MCF 10A (cell line): ENCODE measurements around the gene MS4A4A. TPM values are rescaled to one million over a fixed set of nuclear protein-coding genes. Genes with fewer than 3 reads are reported as not detected.

Source experiments
- BruUV-seq: library from RNA; stranded (reverse); fragments of 400-500 nt; replicated peaks from 2 replicates; lab custom pipeline; 2021; lab: Mats Ljungman, UMichigan
- CTCF ChIA-PET: fragments of 300-600 bp; sonication (Branson Sonifier 250); formaldehyde crosslinking; extraction: SDS; loops from one replicate; lab custom pipeline; 2021; ENCODE audit warnings: antibody characterized with exemption, inconsistent platforms; lab: Yijun Ruan, JAX
- POLR2A ChIA-PET: fragments of 300-600, 350-650 bp; sonication (Branson Sonifier 250); formaldehyde crosslinking; extraction: SDS; loops from one replicate; lab custom pipeline; 2020; ENCODE audit warnings: antibody characterized with exemption, inconsistent platforms; lab: Yijun Ruan, JAX
- DNase-seq: peaks from one replicate; pipeline ENCODE4 v3.0.0-alpha.2; 2018; ENCODE audit not compliant: unreplicated experiment
- H3K27ac Mint-ChIP-seq: one replicate; pipeline ENCODE4 v1.8.0; 2022; ENCODE audit warnings: mild to moderate bottlenecking, low read depth, mixed read lengths; ENCODE audit not compliant: unreplicated experiment
- H3K27me3 Mint-ChIP-seq: one replicate; pipeline ENCODE4 v1.8.0; 2022; ENCODE audit warnings: mixed read lengths; ENCODE audit not compliant: insufficient read depth, unreplicated experiment
- H3K36me3 Mint-ChIP-seq: one replicate; pipeline ENCODE4 v1.8.0; 2022; ENCODE audit warnings: mild to moderate bottlenecking, moderate library complexity, mixed read lengths; ENCODE audit not compliant: insufficient read depth, unreplicated experiment
- H3K4me1 Mint-ChIP-seq: one replicate; pipeline ENCODE4 v1.8.0; 2022; ENCODE audit warnings: mixed read lengths; ENCODE audit not compliant: insufficient read depth, unreplicated experiment
- H3K4me3 Mint-ChIP-seq: one replicate; pipeline ENCODE4 v1.8.0; 2022; ENCODE audit warnings: mild to moderate bottlenecking, moderate library complexity, mixed read lengths; ENCODE audit not compliant: unreplicated experiment
- H3K9me3 Mint-ChIP-seq: one replicate; pipeline ENCODE4 v1.8.0; 2022; ENCODE audit warnings: mixed read lengths; ENCODE audit not compliant: unreplicated experiment
- intact Hi-C: fragments of 100-400 bp; cut with micrococcal nuclease; formaldehyde crosslinking; loops from 2 replicates; pipeline ENCODE4 v1.14.1; 2022
- total RNA-seq: library from RNA; stranded (reverse); gene quantifications from 2 replicates; pipeline ENCODE4 v1.2.3, GENCODE V29; 2022
- TF ChIP-seq, protein P1 (sequence below): fragments of 200-600 bp; IDR thresholded peaks from one replicate; pipeline ENCODE4 v1.8.0; 2022; ENCODE audit warnings: antibody characterized with exemption, mild to moderate bottlenecking; ENCODE audit not compliant: unreplicated experiment

Gene MS4A4A
- total RNA-seq, 1 experiment from 2014 or later = not detected

GRCh38 chr11:60263402-60263801 lies 17.1 kb upstream of the MS4A4A start:
- H3K27ac Mint-ChIP-seq = no peak overlapping the region
- ChIA-PET CTCF (interaction anchor here (0.6 to 4.5 kb wide), 5 partner anchors 11 to 355 kb away, joined by 4 to 34 read pairs (median 23); no protein-coding TSS in a partner anchor), POLR2A (no interaction called here)
- H3K27me3 Mint-ChIP-seq = peaks cover 6% of the 10 kb centered on the region
- H3K4me1 Mint-ChIP-seq = no peaks in the 10 kb centered on the region
- intact Hi-C loops = no loop called here
- no peaks in the 10 kb centered on the region for H3K36me3 Mint-ChIP-seq
- no peak for DNase-seq
- TF ChIP-seq, protein P1, sequence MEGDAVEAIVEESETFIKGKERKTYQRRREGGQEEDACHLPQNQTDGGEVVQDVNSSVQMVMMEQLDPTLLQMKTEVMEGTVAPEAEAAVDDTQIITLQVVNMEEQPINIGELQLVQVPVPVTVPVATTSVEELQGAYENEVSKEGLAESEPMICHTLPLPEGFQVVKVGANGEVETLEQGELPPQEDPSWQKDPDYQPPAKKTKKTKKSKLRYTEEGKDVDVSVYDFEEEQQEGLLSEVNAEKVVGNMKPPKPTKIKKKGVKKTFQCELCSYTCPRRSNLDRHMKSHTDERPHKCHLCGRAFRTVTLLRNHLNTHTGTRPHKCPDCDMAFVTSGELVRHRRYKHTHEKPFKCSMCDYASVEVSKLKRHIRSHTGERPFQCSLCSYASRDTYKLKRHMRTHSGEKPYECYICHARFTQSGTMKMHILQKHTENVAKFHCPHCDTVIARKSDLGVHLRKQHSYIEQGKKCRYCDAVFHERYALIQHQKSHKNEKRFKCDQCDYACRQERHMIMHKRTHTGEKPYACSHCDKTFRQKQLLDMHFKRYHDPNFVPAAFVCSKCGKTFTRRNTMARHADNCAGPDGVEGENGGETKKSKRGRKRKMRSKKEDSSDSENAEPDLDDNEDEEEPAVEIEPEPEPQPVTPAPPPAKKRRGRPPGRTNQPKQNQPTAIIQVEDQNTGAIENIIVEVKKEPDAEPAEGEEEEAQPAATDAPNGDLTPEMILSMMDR = no peak
- BruUV-seq = no TSS peak
- peaks cover 7% of the 10 kb centered on the region for H3K9me3 Mint-ChIP-seq
- H3K4me3 Mint-ChIP-seq = no peak overlapping the region

DNA sequence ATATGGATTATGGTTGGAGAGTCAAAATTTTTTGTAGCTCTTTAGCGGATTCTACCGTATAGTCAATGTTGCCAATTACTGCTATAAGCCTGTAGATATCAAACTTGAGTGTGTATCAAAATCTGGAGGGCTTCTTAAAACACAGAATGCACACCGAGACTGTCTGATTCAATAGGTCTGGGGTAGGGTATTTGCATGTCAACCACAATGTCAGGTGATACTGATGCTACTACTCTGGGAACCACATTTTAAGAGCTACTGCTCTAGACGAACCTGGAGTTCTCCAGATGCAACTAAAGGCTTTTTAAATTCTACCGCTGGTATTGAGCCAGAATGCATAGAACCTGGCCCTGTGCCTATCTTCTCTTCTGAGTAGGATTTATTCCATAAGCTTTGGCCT lies 15.8 kb upstream of the MS4A4A start:
- no TSS peak for BruUV-seq
- Mint-ChIP-seq H3K36me3 (no peaks in the 10 kb centered on the region), H3K27ac (no peak overlapping the region), H3K9me3 (peaks cover 7% of the 10 kb centered on the region), H3K4me3 (no peak overlapping the region), H3K27me3 (peaks cover 12% of the 10 kb centered on the region), H3K4me1 (no peaks in the 10 kb centered on the region)
- DNase-seq = no peak
- TF ChIP-seq, protein P1 = no peak
- CTCF ChIA-PET = interaction anchor here (0.6 to 4.5 kb wide), 37 partner anchors 8 to 906 kb away, joined by 3 to 34 read pairs (median 4); partner anchors contain the start of genes MS4A6A and TMEM109
- intact Hi-C loops = loop anchor here (1.0 kb wide), 3 partner anchors 81 to 492 kb away; partner anchors contain the start of gene MS4A15
- POLR2A ChIA-PET = interaction anchor here (1.5 kb wide), 1 partner anchor 567 kb away, joined by 3 read pairs; no protein-coding TSS in a partner anchor

DNA sequence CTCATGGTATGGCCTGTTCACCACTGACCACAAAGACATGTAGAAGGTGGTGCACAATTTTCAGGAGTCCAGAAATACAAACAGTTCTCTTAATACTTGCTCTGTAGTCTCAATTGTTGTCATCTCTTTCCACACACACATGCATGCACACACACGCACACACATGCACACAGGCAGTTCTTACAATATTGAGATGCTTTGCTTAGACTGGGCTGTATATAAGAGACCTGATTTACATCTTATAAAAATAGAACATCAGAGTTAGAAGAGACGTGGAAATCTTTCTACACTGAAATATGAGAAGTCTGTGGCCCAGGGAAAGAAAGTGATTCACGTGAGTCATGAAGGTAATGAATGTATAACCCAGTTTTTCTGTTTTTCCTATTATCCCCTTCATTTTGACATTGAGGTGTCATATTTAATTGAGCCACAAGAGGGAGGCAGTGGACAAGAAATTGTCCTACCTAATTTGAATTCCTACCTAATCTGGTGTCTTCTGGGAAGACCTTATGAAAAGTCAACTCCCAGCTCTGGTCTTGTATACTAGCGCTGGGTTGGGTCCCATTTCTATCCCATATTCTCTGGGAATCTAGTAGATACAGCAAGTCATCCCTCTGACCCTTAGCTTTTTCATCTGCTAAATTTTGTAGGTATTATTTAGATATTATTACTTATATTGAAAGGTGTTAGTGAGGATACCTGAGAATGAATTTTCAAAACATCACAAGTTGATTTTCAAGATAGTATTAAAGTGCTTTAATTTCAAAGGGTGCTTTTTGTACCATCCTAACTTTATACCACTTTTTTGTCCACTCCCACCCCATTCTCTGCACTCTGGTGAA lies 14.9 kb upstream of the MS4A4A start:
- no peaks in the 10 kb centered on the region for H3K4me1 Mint-ChIP-seq
- intact Hi-C loops = loop anchor here (1.0 kb wide), 3 partner anchors 80 to 491 kb away; partner anchors contain the start of gene MS4A15
- H3K27ac Mint-ChIP-seq = no peak overlapping the region
- no peaks in the 10 kb centered on the region for H3K36me3 Mint-ChIP-seq
- TF ChIP-seq, protein P1 = peak; percentile 64
- peak; percentile 66 for DNase-seq
- H3K4me3 Mint-ChIP-seq = no peak overlapping the region
- peaks cover 6% of the 10 kb centered on the region for H3K9me3 Mint-ChIP-seq
- POLR2A ChIA-PET = interaction anchor here (0.7 to 1.5 kb wide), 2 partner anchors 97 to 566 kb away, joined by 3 to 4 read pairs; no protein-coding TSS in a partner anchor
- CTCF ChIA-PET = interaction anchor here (0.5 to 4.5 kb wide), 53 partner anchors 9 to 905 kb away, joined by 3 to 34 read pairs (median 3); partner anchors contain the start of genes MS4A18 and MS4A6A
- peaks cover 12% of the 10 kb centered on the region for H3K27me3 Mint-ChIP-seq
- BruUV-seq = no TSS peak

GRCh38 chr11:60274416-60274815 lies 6.0 kb upstream of the MS4A4A start:
- Mint-ChIP-seq H3K36me3 (no peaks in the 10 kb centered on the region), H3K27me3 (no peaks in the 10 kb centered on the region), H3K4me1 (no peaks in the 10 kb centered on the region), H3K9me3 (peaks cover 9% of the 10 kb centered on the region), H3K4me3 (no peak overlapping the region), H3K27ac (no peak overlapping the region)
- no peak for DNase-seq
- ChIA-PET POLR2A (no interaction called here), CTCF (interaction anchor here (0.6 to 3.4 kb wide), 4 partner anchors 10 to 741 kb away, joined by 3 to 26 read pairs (median 3); no protein-coding TSS in a partner anchor)
- intact Hi-C loops = no loop called here
- TF ChIP-seq, protein P1 = no peak
- BruUV-seq = no TSS peak
